NCI-H82 treated with DMSO at 0.1 percent for 48 hours (cell line): ENCODE results near the gene GRXCR1.

Source experiments
- DNase-seq: peaks from one replicate; lab custom pipeline; 2025; ENCODE audit not compliant: unreplicated experiment; lab: John Stamatoyannopoulos, UW

Gene GRXCR1

GRCh38 chr4:42892413-42892812 lies at the start of gene GRXCR1:
Gene GRXCR1, plus strand, starts transcription at chr4:42892713. Its CDS starts 554 bp downstream, at chr4:42893267.
- no peak for DNase-seq

GRCh38 chr4:42843694-42844093 lies 48.8 kb upstream of the GRXCR1 start:
- DNase-seq, result peak; percentile 64

- DNase-seq, result peak; percentile 9
Observed at GRCh38 chr4:42844422-42845070, 48.0 kb upstream of the GRXCR1 start.

- no peak for DNase-seq
Observed at GRCh38 chr4:42845586-42845985, 46.9 kb upstream of the GRXCR1 start.

- DNase-seq, result no peak
Observed at GRCh38 chr4:42855779-42856178, 36.7 kb upstream of the GRXCR1 start.

GRCh38 chr4:42865572-42866189 lies 26.8 kb upstream of the GRXCR1 start:
- DNase-seq, result peak; percentile 45

- DNase-seq, result no peak
Observed at GRCh38 chr4:42871261-42871660, 21.3 kb upstream of the GRXCR1 start.

- DNase-seq, result no peak
Observed at GRCh38 chr4:42871671-42872290, 20.7 kb upstream of the GRXCR1 start.

GRCh38 chr4:42878863-42879262 lies 13.7 kb upstream of the GRXCR1 start:
- no peak for DNase-seq

- DNase-seq, result no peak
Observed at GRCh38 chr4:42881253-42881652, 11.3 kb upstream of the GRXCR1 start.

GRCh38 chr4:42891644-42892043 lies 869 bp upstream of the GRXCR1 start:
- DNase-seq, result no peak

GRCh38 chr4:42895452-42895851 lies 2.9 kb downstream of the GRXCR1 start:
- no peak for DNase-seq

GRCh38 chr4:42904986-42905385 lies 12.5 kb downstream of the GRXCR1 start:
- no peak for DNase-seq

GRCh38 chr4:42905591-42905990 lies 13.1 kb downstream of the GRXCR1 start:
- DNase-seq, result no peak

GRCh38 chr4:42906341-42906740 lies 13.8 kb downstream of the GRXCR1 start:
- DNase-seq, result no peak

GRCh38 chr4:42906891-42907759 lies 14.6 kb downstream of the GRXCR1 start:
- no peak for DNase-seq

GRCh38 chr4:42910459-42910858 lies 17.9 kb downstream of the GRXCR1 start:
- DNase-seq, result no peak

- no peak for DNase-seq
Observed at GRCh38 chr4:42914937-42915336, 22.4 kb downstream of the GRXCR1 start.

GRCh38 chr4:42915484-42915883 lies 23.0 kb downstream of the GRXCR1 start:
- DNase-seq, result no peak

- DNase-seq, result no peak
Observed at GRCh38 chr4:42917296-42917695, 24.8 kb downstream of the GRXCR1 start.

GRCh38 chr4:42923431-42923830 lies 30.9 kb downstream of the GRXCR1 start:
- DNase-seq, result no peak
